WTC11 (cell line): ENCODE data around the gene THSD7B.

Experiments
- ELF4 ChIP-seq: sonication (generic); formaldehyde crosslinking; IDR thresholded peaks from 2 replicates; pipeline ENCODE4 v1.8.1; 2022; ENCODE audit warnings: low read depth, mild to moderate bottlenecking, moderate library complexity, missing genetic modification reagents
- NR2C2 ChIP-seq: sonication (generic); formaldehyde crosslinking; IDR thresholded peaks from 2 replicates; pipeline ENCODE4 v1.8.0; 2022; ENCODE audit warnings: mild to moderate bottlenecking, missing genetic modification reagents
- PRRX2 ChIP-seq: fragments of 250-450 bp; sonication (Bioruptor Pico); IDR thresholded peaks from 2 replicates; pipeline ENCODE4 v1.8.0; 2021; ENCODE audit warnings: mild to moderate bottlenecking
- RELA ChIP-seq: sonication (generic); formaldehyde crosslinking; IDR thresholded peaks from 2 replicates; pipeline ENCODE4 v1.8.1; 2022; ENCODE audit warnings: missing genetic modification reagents, mild to moderate bottlenecking, borderline replicate concordance
- TP53 ChIP-seq: sonication (generic); formaldehyde crosslinking; IDR thresholded peaks from 2 replicates; pipeline ENCODE4 v1.8.1; 2023; ENCODE audit warnings: mild to moderate bottlenecking, missing genetic modification reagents
- TF ChIP-seq, protein P1 (sequence below): sonication (generic); formaldehyde crosslinking; IDR thresholded peaks from 2 replicates; pipeline ENCODE4 v1.8.1; 2023; ENCODE audit warnings: mild to moderate bottlenecking, missing genetic modification reagents, borderline replicate concordance
- TF ChIP-seq, protein P2 (sequence below): fragments of 200-600 bp; IDR thresholded peaks from 2 replicates; pipeline ENCODE4 v1.8.0; 2022; ENCODE audit warnings: antibody characterized with exemption
- TF ChIP-seq, protein P3 (sequence below): sonication (generic); formaldehyde crosslinking; IDR thresholded peaks from 2 replicates; pipeline ENCODE4 v1.8.1; 2022; ENCODE audit warnings: missing genetic modification reagents, borderline replicate concordance
- TF ChIP-seq, protein P4 (sequence below): sonication (generic); formaldehyde crosslinking; IDR thresholded peaks from 2 replicates; pipeline ENCODE4 v1.8.1; 2022; ENCODE audit warnings: low read depth, missing genetic modification reagents, borderline replicate concordance
- TF ChIP-seq, protein P5 (sequence below): sonication (generic); formaldehyde crosslinking; IDR thresholded peaks from 2 replicates; pipeline ENCODE4 v1.8.1; 2023; ENCODE audit warnings: mild to moderate bottlenecking, missing genetic modification reagents

DNA sequence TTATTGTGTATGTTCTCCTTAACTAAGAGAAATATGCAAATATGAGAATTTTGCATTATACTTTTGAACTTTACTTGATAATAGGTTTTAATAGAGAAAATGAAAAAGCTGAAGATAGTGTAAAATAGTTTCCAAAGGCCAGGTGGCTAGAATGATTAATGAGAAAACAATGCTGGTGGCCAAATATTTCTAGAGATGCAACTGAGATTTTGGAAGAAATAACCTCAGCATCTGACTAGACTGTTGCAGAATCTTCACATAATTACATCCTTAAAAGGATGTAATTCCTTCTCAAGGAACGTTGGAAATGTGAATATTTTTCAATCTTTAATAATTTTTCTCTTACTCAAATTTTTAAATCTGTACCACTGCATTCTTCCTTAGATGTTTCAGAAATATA lies 434.4 kb downstream of the THSD7B start:
- TF ChIP-seq, protein P1, sequence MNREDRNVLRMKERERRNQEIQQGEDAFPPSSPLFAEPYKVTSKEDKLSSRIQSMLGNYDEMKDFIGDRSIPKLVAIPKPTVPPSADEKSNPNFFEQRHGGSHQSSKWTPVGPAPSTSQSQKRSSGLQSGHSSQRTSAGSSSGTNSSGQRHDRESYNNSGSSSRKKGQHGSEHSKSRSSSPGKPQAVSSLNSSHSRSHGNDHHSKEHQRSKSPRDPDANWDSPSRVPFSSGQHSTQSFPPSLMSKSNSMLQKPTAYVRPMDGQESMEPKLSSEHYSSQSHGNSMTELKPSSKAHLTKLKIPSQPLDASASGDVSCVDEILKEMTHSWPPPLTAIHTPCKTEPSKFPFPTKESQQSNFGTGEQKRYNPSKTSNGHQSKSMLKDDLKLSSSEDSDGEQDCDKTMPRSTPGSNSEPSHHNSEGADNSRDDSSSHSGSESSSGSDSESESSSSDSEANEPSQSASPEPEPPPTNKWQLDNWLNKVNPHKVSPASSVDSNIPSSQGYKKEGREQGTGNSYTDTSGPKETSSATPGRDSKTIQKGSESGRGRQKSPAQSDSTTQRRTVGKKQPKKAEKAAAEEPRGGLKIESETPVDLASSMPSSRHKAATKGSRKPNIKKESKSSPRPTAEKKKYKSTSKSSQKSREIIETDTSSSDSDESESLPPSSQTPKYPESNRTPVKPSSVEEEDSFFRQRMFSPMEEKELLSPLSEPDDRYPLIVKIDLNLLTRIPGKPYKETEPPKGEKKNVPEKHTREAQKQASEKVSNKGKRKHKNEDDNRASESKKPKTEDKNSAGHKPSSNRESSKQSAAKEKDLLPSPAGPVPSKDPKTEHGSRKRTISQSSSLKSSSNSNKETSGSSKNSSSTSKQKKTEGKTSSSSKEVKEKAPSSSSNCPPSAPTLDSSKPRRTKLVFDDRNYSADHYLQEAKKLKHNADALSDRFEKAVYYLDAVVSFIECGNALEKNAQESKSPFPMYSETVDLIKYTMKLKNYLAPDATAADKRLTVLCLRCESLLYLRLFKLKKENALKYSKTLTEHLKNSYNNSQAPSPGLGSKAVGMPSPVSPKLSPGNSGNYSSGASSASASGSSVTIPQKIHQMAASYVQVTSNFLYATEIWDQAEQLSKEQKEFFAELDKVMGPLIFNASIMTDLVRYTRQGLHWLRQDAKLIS (CRISPR knock-in tag): no peak
- TF ChIP-seq, protein P2, sequence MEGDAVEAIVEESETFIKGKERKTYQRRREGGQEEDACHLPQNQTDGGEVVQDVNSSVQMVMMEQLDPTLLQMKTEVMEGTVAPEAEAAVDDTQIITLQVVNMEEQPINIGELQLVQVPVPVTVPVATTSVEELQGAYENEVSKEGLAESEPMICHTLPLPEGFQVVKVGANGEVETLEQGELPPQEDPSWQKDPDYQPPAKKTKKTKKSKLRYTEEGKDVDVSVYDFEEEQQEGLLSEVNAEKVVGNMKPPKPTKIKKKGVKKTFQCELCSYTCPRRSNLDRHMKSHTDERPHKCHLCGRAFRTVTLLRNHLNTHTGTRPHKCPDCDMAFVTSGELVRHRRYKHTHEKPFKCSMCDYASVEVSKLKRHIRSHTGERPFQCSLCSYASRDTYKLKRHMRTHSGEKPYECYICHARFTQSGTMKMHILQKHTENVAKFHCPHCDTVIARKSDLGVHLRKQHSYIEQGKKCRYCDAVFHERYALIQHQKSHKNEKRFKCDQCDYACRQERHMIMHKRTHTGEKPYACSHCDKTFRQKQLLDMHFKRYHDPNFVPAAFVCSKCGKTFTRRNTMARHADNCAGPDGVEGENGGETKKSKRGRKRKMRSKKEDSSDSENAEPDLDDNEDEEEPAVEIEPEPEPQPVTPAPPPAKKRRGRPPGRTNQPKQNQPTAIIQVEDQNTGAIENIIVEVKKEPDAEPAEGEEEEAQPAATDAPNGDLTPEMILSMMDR: no peak
- TF ChIP-seq ELF4 (no peak), NR2C2 (CRISPR knock-in tag) (no peak), RELA (CRISPR knock-in tag) (no peak), TP53 (CRISPR knock-in tag) (no peak), PRRX2 (no peak)
- TF ChIP-seq, protein P3, sequence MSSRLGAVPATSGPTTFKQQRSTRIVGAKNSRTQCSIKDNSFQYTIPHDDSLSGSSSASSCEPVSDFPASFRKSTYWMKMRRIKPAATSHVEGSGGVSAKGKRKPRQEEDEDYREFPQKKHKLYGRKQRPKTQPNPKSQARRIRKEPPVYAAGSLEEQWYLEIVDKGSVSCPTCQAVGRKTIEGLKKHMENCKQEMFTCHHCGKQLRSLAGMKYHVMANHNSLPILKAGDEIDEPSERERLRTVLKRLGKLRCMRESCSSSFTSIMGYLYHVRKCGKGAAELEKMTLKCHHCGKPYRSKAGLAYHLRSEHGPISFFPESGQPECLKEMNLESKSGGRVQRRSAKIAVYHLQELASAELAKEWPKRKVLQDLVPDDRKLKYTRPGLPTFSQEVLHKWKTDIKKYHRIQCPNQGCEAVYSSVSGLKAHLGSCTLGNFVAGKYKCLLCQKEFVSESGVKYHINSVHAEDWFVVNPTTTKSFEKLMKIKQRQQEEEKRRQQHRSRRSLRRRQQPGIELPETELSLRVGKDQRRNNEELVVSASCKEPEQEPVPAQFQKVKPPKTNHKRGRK (CRISPR knock-in tag): no peak
- TF ChIP-seq, protein P4, sequence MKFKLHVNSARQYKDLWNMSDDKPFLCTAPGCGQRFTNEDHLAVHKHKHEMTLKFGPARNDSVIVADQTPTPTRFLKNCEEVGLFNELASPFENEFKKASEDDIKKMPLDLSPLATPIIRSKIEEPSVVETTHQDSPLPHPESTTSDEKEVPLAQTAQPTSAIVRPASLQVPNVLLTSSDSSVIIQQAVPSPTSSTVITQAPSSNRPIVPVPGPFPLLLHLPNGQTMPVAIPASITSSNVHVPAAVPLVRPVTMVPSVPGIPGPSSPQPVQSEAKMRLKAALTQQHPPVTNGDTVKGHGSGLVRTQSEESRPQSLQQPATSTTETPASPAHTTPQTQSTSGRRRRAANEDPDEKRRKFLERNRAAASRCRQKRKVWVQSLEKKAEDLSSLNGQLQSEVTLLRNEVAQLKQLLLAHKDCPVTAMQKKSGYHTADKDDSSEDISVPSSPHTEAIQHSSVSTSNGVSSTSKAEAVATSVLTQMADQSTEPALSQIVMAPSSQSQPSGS (CRISPR knock-in tag): no peak
- TF ChIP-seq, protein P5, sequence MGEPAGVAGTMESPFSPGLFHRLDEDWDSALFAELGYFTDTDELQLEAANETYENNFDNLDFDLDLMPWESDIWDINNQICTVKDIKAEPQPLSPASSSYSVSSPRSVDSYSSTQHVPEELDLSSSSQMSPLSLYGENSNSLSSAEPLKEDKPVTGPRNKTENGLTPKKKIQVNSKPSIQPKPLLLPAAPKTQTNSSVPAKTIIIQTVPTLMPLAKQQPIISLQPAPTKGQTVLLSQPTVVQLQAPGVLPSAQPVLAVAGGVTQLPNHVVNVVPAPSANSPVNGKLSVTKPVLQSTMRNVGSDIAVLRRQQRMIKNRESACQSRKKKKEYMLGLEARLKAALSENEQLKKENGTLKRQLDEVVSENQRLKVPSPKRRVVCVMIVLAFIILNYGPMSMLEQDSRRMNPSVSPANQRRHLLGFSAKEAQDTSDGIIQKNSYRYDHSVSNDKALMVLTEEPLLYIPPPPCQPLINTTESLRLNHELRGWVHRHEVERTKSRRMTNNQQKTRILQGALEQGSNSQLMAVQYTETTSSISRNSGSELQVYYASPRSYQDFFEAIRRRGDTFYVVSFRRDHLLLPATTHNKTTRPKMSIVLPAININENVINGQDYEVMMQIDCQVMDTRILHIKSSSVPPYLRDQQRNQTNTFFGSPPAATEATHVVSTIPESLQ (CRISPR knock-in tag): no peak
